ENCODE measurements around the gene GPC5. TPM values are rescaled to one million over a fixed set of nuclear protein-coding genes. Genes with fewer than 3 reads are reported as not detected.

GPC5 gene
- total and polyA plus RNA-seq, 4 donors: 0.51 to 22.4 (median 2.0) TPM

DNA sequence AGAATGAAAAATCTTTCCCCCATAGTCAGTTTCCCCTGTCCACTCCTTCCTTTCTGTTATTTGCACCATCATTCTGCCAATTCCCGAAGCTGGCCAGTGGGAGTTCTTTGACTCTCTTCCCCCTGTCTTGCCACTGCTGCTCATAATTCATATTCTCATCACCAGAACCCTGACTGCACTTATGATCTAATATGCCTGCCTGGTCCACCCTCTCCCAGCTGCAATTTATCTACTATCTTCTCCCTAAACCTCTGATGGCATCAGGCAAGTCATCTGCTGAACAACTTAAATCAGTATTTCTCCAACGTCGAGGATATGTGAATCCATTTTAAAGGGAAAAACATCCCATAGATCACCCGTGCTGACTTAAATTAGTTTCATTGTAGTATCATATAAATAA, 1370.2 kb downstream of the GPC5 start:
- no peak overlapping the region for H3K27ac ChIP-seq (ENCODE audit: low read depth in 1 of 2, low read length in 2 of 2)
- peaks cover 0 to 3% (median 0%) of the 10 kb centered on the region in 4 donors for H3K9me3 ChIP-seq (ENCODE audit: control insufficient read depth in 4 of 4, low read length in 3 of 4)
- H3K27me3 ChIP-seq (ENCODE audit: control insufficient read depth in 4 of 4, insufficient read depth in 4 of 4, low read length in 3 of 4): no peaks in the 10 kb centered on the region
- H3K4me3 ChIP-seq (ENCODE audit: low read depth in 1 of 3, low read length in 3 of 3): no peak overlapping the region
- TF ChIP-seq, protein P1, sequence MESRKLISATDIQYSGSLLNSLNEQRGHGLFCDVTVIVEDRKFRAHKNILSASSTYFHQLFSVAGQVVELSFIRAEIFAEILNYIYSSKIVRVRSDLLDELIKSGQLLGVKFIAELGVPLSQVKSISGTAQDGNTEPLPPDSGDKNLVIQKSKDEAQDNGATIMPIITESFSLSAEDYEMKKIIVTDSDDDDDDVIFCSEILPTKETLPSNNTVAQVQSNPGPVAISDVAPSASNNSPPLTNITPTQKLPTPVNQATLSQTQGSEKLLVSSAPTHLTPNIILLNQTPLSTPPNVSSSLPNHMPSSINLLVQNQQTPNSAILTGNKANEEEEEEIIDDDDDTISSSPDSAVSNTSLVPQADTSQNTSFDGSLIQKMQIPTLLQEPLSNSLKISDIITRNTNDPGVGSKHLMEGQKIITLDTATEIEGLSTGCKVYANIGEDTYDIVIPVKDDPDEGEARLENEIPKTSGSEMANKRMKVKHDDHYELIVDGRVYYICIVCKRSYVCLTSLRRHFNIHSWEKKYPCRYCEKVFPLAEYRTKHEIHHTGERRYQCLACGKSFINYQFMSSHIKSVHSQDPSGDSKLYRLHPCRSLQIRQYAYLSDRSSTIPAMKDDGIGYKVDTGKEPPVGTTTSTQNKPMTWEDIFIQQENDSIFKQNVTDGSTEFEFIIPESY (IDR thresholded peaks at IDR 0.05): no peak
- TF ChIP-seq SP1 (IDR thresholded peaks at IDR 0.05): no peak
- TF ChIP-seq FOXA2 (IDR thresholded peaks at IDR 0.05): no peak
- no peak for TF ChIP-seq JUND (IDR thresholded peaks at IDR 0.05)
- WGBS: 87% methylated on average over 4 of the region's 4 CpGs
- H3K36me3 ChIP-seq (ENCODE audit: control insufficient read depth in 4 of 4, insufficient read depth in 3 of 4, low read depth in 1 of 4, low read length in 3 of 4): no peaks in the 10 kb centered on the region
- DNase-seq (ENCODE audit: low spot score): no peak
- no peak overlapping the region for H3K9ac ChIP-seq (ENCODE audit: low read depth in 1 of 2, low read length in 2 of 2)
- no peaks in the 10 kb centered on the region for H3K4me1 ChIP-seq (ENCODE audit: control insufficient read depth in 4 of 4, insufficient read depth in 4 of 4, low read length in 3 of 4)

DNA sequence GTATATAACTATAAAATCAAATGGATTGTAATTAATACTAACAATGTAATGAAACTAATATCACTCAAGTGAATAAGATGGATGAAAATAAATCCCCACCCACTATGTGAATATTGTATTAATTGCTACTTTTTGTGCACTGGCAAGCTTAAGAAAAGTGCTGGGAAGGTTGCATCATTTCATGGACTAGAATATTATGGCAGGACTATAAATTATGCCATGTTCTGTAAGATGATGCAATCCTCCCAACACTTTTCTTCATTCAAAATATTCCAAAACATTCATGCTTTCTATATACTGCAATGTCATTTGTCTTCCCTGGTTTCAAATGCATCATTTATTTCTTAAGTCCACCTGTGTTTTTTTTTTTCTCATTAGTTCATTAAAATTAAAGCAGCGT, 1370.6 kb downstream of the GPC5 start:
- Histone ChIP-seq H3K9ac (ENCODE audit: low read depth in 1 of 2, low read length in 2 of 2) (no peak overlapping the region), H3K36me3 (ENCODE audit: control insufficient read depth in 4 of 4, insufficient read depth in 3 of 4, low read depth in 1 of 4, low read length in 3 of 4) (no peaks in the 10 kb centered on the region), H3K4me3 (ENCODE audit: low read depth in 1 of 3, low read length in 3 of 3) (no peak overlapping the region), H3K27me3 (ENCODE audit: control insufficient read depth in 4 of 4, insufficient read depth in 4 of 4, low read length in 3 of 4) (no peaks in the 10 kb centered on the region), H3K27ac (ENCODE audit: low read depth in 1 of 2, low read length in 2 of 2) (no peak overlapping the region), H3K9me3 (ENCODE audit: control insufficient read depth in 4 of 4, low read length in 3 of 4) (no peaks in the 10 kb centered on the region), H3K4me1 (ENCODE audit: control insufficient read depth in 4 of 4, insufficient read depth in 4 of 4, low read length in 3 of 4) (no peaks in the 10 kb centered on the region)
- TF ChIP-seq HNF4G (IDR thresholded peaks at IDR 0.05) (no peak), RAD21 (IDR thresholded peaks at IDR 0.05) (no peak), HNF4A (conservative IDR thresholded peaks at IDR 0.05) (no peak), SP1 (IDR thresholded peaks at IDR 0.05) (no peak), YY1 (IDR thresholded peaks at IDR 0.05) (no peak), NR2F2 (IDR thresholded peaks at IDR 0.05) (no peak), JUND (IDR thresholded peaks at IDR 0.05) (no peak), TAF1 (conservative IDR thresholded peaks at IDR 0.05) (no peak), FOXA2 (IDR thresholded peaks at IDR 0.05) (no peak)
- TF ChIP-seq, protein P1 (IDR thresholded peaks at IDR 0.05): no peak
- TF ChIP-seq, protein P2, sequence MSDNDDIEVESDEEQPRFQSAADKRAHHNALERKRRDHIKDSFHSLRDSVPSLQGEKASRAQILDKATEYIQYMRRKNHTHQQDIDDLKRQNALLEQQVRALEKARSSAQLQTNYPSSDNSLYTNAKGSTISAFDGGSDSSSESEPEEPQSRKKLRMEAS (IDR thresholded peaks at IDR 0.05): no peak
- TF ChIP-seq, protein P3, sequence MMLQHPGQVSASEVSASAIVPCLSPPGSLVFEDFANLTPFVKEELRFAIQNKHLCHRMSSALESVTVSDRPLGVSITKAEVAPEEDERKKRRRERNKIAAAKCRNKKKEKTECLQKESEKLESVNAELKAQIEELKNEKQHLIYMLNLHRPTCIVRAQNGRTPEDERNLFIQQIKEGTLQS (IDR thresholded peaks at IDR 0.05): no peak
- no peak for DNase-seq (ENCODE audit: low spot score)
- 94% methylated on average over 1 of the region's 1 CpG for WGBS

GRCh38 chr13:92775658-92776057, 1377.2 kb downstream of the GPC5 start:
- 90% methylated on average over 3 of the region's 3 CpGs for WGBS
- DNase-seq (ENCODE audit: low spot score): no peak
- Histone ChIP-seq H3K4me3 (ENCODE audit: low read depth in 1 of 3, low read length in 3 of 3) (no peak overlapping the region), H3K9me3 (ENCODE audit: control insufficient read depth in 4 of 4, low read length in 3 of 4) (no peaks in the 10 kb centered on the region), H3K36me3 (ENCODE audit: control insufficient read depth in 4 of 4, insufficient read depth in 3 of 4, low read depth in 1 of 4, low read length in 3 of 4) (no peaks in the 10 kb centered on the region), H3K27me3 (ENCODE audit: control insufficient read depth in 4 of 4, insufficient read depth in 4 of 4, low read length in 3 of 4) (no peaks in the 10 kb centered on the region), H3K9ac (ENCODE audit: low read depth in 1 of 2, low read length in 2 of 2) (no peak overlapping the region), H3K4me1 (ENCODE audit: control insufficient read depth in 4 of 4, insufficient read depth in 4 of 4, low read length in 3 of 4) (no peaks in the 10 kb centered on the region), H3K27ac (ENCODE audit: low read depth in 1 of 2, low read length in 2 of 2) (no peak overlapping the region)
- TF ChIP-seq TAF1 (conservative IDR thresholded peaks at IDR 0.05) (no peak), HNF4A (conservative IDR thresholded peaks at IDR 0.05) (no peak), FOXA1 (IDR thresholded peaks at IDR 0.05) (no peak), EGR1 (IDR thresholded peaks at IDR 0.05; ENCODE audit: low read depth in 2 of 2) (no peak), FOXA2 (IDR thresholded peaks at IDR 0.05) (no peak), HNF4G (IDR thresholded peaks at IDR 0.05) (no peak), JUND (IDR thresholded peaks at IDR 0.05) (no peak), REST (IDR thresholded peaks at IDR 0.05) (no peak), RAD21 (IDR thresholded peaks at IDR 0.05) (no peak)
- TF ChIP-seq, protein P2 (IDR thresholded peaks at IDR 0.05): no peak
- TF ChIP-seq, protein P4, sequence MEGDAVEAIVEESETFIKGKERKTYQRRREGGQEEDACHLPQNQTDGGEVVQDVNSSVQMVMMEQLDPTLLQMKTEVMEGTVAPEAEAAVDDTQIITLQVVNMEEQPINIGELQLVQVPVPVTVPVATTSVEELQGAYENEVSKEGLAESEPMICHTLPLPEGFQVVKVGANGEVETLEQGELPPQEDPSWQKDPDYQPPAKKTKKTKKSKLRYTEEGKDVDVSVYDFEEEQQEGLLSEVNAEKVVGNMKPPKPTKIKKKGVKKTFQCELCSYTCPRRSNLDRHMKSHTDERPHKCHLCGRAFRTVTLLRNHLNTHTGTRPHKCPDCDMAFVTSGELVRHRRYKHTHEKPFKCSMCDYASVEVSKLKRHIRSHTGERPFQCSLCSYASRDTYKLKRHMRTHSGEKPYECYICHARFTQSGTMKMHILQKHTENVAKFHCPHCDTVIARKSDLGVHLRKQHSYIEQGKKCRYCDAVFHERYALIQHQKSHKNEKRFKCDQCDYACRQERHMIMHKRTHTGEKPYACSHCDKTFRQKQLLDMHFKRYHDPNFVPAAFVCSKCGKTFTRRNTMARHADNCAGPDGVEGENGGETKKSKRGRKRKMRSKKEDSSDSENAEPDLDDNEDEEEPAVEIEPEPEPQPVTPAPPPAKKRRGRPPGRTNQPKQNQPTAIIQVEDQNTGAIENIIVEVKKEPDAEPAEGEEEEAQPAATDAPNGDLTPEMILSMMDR (IDR thresholded peaks at IDR 0.05; ENCODE audit: low read depth, low read length, missing input control): no peak
- TF ChIP-seq, protein P3 (IDR thresholded peaks at IDR 0.05): no peak
